Adipocyte (in vitro differentiated cells): ENCODE measurements around the gene SMIM8.
"Not testable (repeated sequence)": the region's sequence is repeated elsewhere in the genome, so short reads cannot be mapped to it uniquely, and the experiment has no call there.

Source experiments
- DNase-seq: peaks from one replicate; pipeline ENCODE4 v3.0.0-alpha.2; 2015; ENCODE audit warnings: low read depth
- H3K27me3 ChIP-seq: replicated peaks from 2 replicates; pipeline ENCODE4 v1.7.0; 2013; ENCODE audit warnings: mild to moderate bottlenecking, low read length, moderate library complexity; ENCODE audit not compliant: control insufficient read depth, insufficient read depth
- H3K36me3 ChIP-seq: 2 replicates; pipeline ENCODE4 v1.7.0; 2013; ENCODE audit warnings: low read length, mild to moderate bottlenecking, moderate library complexity; ENCODE audit not compliant: control insufficient read depth, insufficient read depth, severe bottlenecking
- H3K4me1 ChIP-seq: 2 replicates; pipeline ENCODE4 v1.7.0; 2013; ENCODE audit warnings: mild to moderate bottlenecking, low read length, moderate library complexity; ENCODE audit not compliant: control insufficient read depth, insufficient read depth
- H3K4me3 ChIP-seq: 2 replicates; pipeline ENCODE4 v1.7.0; 2013; ENCODE audit warnings: mild to moderate bottlenecking, low read length, moderate library complexity
- H3K9ac ChIP-seq: 2 replicates; pipeline ENCODE4 v1.7.0; 2013; ENCODE audit warnings: mild to moderate bottlenecking, low read length, moderate library complexity
- H3K9me3 ChIP-seq: 2 replicates; pipeline ENCODE4 v1.7.0; 2013; ENCODE audit warnings: mild to moderate bottlenecking, low read length, moderate library complexity; ENCODE audit not compliant: control insufficient read depth

Gene SMIM8

DNA sequence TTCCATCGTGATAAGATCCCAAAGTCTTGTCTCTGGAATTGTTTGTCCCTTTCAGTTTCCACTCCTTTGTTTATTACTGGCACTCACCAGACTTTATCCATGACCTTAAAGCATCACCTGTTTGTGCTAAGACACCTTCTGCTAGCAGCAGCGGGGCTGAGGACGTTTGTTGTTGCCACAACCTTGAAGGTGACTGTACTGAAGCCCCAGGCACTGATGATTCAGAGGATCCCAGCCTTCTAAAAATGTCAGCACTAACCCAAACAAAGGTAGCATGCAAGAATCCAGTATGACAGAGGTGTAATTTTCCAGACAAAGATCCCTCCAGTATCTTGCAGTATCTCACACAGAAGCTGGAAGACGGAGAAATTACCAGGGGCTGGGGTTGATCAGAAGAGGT is 28.9 kb upstream of the SMIM8 start:
- DNase-seq: no peak
- H3K9me3 ChIP-seq: no peaks in the 10 kb centered on the region
- H3K36me3 ChIP-seq: no peaks in the 10 kb centered on the region
- H3K9ac ChIP-seq: no peak overlapping the region
- H3K27me3 ChIP-seq: peaks cover 13% of the 10 kb centered on the region
- H3K4me1 ChIP-seq: no peaks in the 10 kb centered on the region
- no peak overlapping the region for H3K4me3 ChIP-seq

GRCh38 chr6:87297119-87297518 is 25.3 kb upstream of the SMIM8 start:
- Histone ChIP-seq H3K9ac (no peak overlapping the region), H3K27me3 (peaks cover 13% of the 10 kb centered on the region), H3K4me3 (no peak overlapping the region), H3K4me1 (no peaks in the 10 kb centered on the region), H3K9me3 (no peaks in the 10 kb centered on the region), H3K36me3 (no peaks in the 10 kb centered on the region)
- no peak for DNase-seq

DNA sequence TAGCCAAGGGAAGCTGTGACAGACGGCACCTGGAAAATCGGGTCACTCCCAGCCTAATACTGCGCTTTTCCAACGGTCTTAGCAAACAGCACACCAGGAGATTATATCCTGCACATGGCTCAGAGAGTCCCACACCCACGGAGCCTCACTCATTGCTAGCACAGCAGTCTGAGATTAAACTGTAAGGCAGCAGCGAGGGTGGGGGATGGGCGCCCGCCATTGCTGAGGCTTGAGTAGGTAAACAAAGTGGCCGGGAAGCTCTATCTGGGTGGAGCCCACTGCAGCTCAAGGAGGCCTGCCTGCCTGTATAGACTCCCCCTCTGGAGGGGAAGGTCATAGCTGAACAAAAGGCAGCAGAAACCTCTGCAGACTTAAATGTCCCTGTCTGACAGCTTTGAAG is 21.1 kb upstream of the SMIM8 start:
- H3K9me3 ChIP-seq, DNase-seq, H3K4me1 ChIP-seq, H3K9ac ChIP-seq, H3K36me3 ChIP-seq, H3K4me3 ChIP-seq, H3K27me3 ChIP-seq: not testable (repeated sequence)

DNA sequence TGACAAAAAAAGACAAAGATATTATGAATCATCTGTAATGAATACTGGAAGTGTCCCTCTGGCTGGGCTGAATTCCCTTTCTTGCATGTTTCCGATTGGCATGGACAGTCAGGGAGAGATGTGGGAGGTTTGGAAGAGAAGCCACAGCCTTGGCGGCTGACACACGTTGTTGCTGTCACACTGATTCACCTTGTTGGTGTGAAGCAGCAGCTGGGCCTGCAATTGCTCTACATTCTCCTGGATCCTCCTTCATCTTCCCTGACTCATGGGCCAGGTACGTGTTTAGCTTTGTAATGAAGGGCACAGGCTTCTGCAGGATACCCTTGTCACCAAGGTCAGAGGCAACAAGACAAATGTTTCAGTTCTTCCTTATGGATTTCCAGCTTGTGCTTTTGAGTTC is 13.4 kb upstream of the SMIM8 start:
- no peak overlapping the region for H3K9ac ChIP-seq
- peaks cover 11% of the 10 kb centered on the region for H3K27me3 ChIP-seq
- no peaks in the 10 kb centered on the region for H3K4me1 ChIP-seq
- no peaks in the 10 kb centered on the region for H3K9me3 ChIP-seq
- no peaks in the 10 kb centered on the region for H3K36me3 ChIP-seq
- no peak for DNase-seq
- no peak overlapping the region for H3K4me3 ChIP-seq

DNA sequence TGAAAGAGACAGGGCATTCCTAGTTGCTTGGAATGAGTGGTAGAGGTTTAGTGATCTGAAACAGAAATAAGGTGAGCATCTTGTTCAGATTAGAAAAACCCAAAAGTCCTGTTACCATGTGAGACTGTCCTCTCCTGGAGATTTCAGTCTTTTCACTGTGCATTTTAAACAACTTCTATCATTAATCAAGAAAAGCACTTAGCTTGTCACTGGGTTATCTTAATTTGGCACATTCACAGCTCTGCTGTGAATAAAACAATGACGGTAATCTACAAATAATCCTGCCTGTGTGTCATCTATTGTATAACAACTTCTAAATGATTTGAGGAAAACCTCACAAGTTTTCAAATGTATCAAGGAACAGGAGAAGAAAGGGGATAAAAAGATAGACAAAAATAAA is 9.5 kb upstream of the SMIM8 start:
- no peak for DNase-seq
- H3K4me1 ChIP-seq: no peaks in the 10 kb centered on the region
- H3K4me3 ChIP-seq: no peak overlapping the region
- peaks cover 11% of the 10 kb centered on the region for H3K27me3 ChIP-seq
- H3K9ac ChIP-seq: no peak overlapping the region
- no peaks in the 10 kb centered on the region for H3K9me3 ChIP-seq
- no peaks in the 10 kb centered on the region for H3K36me3 ChIP-seq

- H3K4me3 ChIP-seq: no peak overlapping the region
- no peaks in the 10 kb centered on the region for H3K9me3 ChIP-seq
- H3K27me3 ChIP-seq: peaks cover 11% of the 10 kb centered on the region
- H3K4me1 ChIP-seq: no peaks in the 10 kb centered on the region
- H3K36me3 ChIP-seq: no peaks in the 10 kb centered on the region
- DNase-seq: no peak
- H3K9ac ChIP-seq: no peak overlapping the region
These were observed 7.3 kb upstream of the SMIM8 start for GRCh38 chr6:87315071-87315470.

DNA sequence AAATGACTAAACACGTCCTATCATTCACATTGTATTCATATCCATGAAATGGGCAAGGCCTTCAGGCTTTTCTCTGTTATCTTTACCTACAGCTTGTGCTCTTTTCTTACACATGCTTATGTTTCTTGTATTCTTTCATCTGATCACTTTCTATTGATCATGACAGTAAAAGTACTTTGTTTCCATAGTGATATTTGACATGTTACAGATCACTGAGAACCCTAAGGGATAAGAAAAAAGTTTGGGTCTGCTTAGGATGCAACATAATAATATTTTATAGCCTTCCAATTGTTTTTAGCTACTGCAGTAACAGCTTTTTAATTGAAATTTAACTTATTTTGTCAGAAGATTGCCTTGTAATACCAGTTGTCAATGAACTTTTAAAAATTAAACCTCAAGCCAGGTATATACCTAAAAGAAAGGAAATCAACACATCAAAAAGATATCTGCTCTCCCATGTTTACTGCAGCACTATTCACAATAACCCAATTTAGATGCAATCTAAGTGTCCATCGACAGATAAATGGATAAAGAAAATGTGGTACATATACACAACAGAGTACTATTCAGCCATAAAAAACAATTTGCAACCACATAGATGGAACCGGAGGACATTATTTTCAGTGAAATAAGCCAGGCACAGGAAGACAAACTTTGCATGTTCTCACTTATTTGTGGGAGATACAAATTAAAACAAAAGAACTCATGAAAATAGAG is 3.0 kb upstream of the SMIM8 start:
- Histone ChIP-seq H3K27me3 (no peaks in the 10 kb centered on the region), H3K9me3 (no peaks in the 10 kb centered on the region), H3K36me3 (no peaks in the 10 kb centered on the region), H3K4me3 (no peak overlapping the region), H3K9ac (no peak overlapping the region), H3K4me1 (no peaks in the 10 kb centered on the region)
- no peak for DNase-seq

DNA sequence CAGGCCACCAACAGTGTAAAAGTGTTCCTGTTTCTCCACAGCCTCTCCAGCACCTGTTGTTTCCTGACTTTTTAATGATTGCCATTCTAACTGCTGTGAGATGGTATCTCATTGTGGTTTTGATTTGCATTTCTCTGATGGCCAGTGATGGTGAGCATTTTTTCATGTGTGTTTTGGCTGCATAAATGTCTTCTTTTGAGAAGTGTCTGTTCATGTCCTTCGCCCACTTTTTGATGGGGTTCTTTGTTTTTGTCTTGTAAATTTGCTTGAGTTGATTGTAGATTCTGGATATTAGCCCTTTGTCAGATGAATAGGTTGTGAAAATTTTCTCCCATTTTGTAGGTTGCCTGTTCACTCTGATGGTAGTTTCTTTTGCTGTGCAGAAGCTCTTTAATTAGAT is 1.5 kb downstream of the SMIM8 start:
- DNase-seq, H3K4me3 ChIP-seq, H3K9ac ChIP-seq, H3K27me3 ChIP-seq, H3K4me1 ChIP-seq, H3K36me3 ChIP-seq, H3K9me3 ChIP-seq: not testable (repeated sequence)

GRCh38 chr6:87330961-87331360 is 8.6 kb downstream of the SMIM8 start:
- no peak for DNase-seq
- H3K9me3 ChIP-seq: no peaks in the 10 kb centered on the region
- no peak overlapping the region for H3K9ac ChIP-seq
- peaks cover 21% of the 10 kb centered on the region for H3K4me1 ChIP-seq
- H3K36me3 ChIP-seq: no peaks in the 10 kb centered on the region
- no peak overlapping the region for H3K4me3 ChIP-seq
- H3K27me3 ChIP-seq: no peaks in the 10 kb centered on the region

GRCh38 chr6:87333033-87333432 is 10.6 kb downstream of the SMIM8 start:
- Histone ChIP-seq H3K36me3 (no peaks in the 10 kb centered on the region), H3K4me1 (peaks cover 21% of the 10 kb centered on the region), H3K4me3 (no peak overlapping the region), H3K9me3 (no peaks in the 10 kb centered on the region), H3K9ac (no peak overlapping the region), H3K27me3 (no peaks in the 10 kb centered on the region)
- no peak for DNase-seq

- H3K27me3 ChIP-seq: no peaks in the 10 kb centered on the region
- DNase-seq: peak; percentile 6
- no peaks in the 10 kb centered on the region for H3K36me3 ChIP-seq
- no peaks in the 10 kb centered on the region for H3K9me3 ChIP-seq
- H3K4me1 ChIP-seq: peaks cover 21% of the 10 kb centered on the region
- peak overlapping the region; percentile 37 for H3K4me3 ChIP-seq
- no peak overlapping the region for H3K9ac ChIP-seq
These were observed 11.3 kb downstream of the SMIM8 start for GRCh38 chr6:87333591-87334181.

GRCh38 chr6:87334683-87335082 is 12.3 kb downstream of the SMIM8 start:
- Histone ChIP-seq H3K9me3 (no peaks in the 10 kb centered on the region), H3K36me3 (no peaks in the 10 kb centered on the region), H3K4me1 (peaks cover 21% of the 10 kb centered on the region), H3K4me3 (no peak overlapping the region), H3K27me3 (no peaks in the 10 kb centered on the region), H3K9ac (no peak overlapping the region)
- DNase-seq: no peak
